CMK (cell line): ENCODE data around the gene RPS6KA2.
"Not testable (repeated sequence)": the region's sequence is repeated elsewhere in the genome, so short reads cannot be mapped to it uniquely, and the experiment has no call there.

ENCODE experiments used
- DNase-seq: peaks from one replicate; pipeline ENCODE4 v3.0.0-alpha.2; 2010; ENCODE audit warnings: low read depth

RPS6KA2 gene

GRCh38 chr6:166635013-166635970 is 8.2 kb upstream of the RPS6KA2 start:
- DNase-seq, result no peak

- DNase-seq, result not testable (repeated sequence)
Observed at GRCh38 chr6:166634581-166634980, 7.5 kb upstream of the RPS6KA2 start.

GRCh38 chr6:166633732-166634535 is 6.9 kb upstream of the RPS6KA2 start:
- no peak for DNase-seq

GRCh38 chr6:166632731-166633130 is 5.7 kb upstream of the RPS6KA2 start:
- DNase-seq, result no peak

- no peak for DNase-seq
Observed at GRCh38 chr6:166630462-166630861, 3.4 kb upstream of the RPS6KA2 start.

GRCh38 chr6:166629628-166630027 is 2.6 kb upstream of the RPS6KA2 start:
- peak; percentile 40 for DNase-seq

GRCh38 chr6:166627875-166628801 is 1.1 kb upstream of the RPS6KA2 start:
- DNase-seq, result peak; percentile 39

GRCh38 chr6:166626177-166627032 is 646 bp downstream of the RPS6KA2 start:
- no peak for DNase-seq

- no peak for DNase-seq
Observed at GRCh38 chr6:166625356-166625755, 1.7 kb downstream of the RPS6KA2 start.

- DNase-seq, result no peak
Observed at GRCh38 chr6:166624275-166624674, 2.8 kb downstream of the RPS6KA2 start.

- DNase-seq, result no peak
Observed at GRCh38 chr6:166623318-166623717, 3.7 kb downstream of the RPS6KA2 start.

GRCh38 chr6:166621114-166621540 is 5.9 kb downstream of the RPS6KA2 start:
- DNase-seq, result no peak

GRCh38 chr6:166620478-166621113 is 6.5 kb downstream of the RPS6KA2 start:
- DNase-seq, result no peak

- DNase-seq, result no peak
Observed at GRCh38 chr6:166619912-166620311, 7.1 kb downstream of the RPS6KA2 start.

GRCh38 chr6:166618866-166619761 is 7.9 kb downstream of the RPS6KA2 start:
- no peak for DNase-seq

- DNase-seq, result no peak
Observed at GRCh38 chr6:166618251-166618650, 8.8 kb downstream of the RPS6KA2 start.

GRCh38 chr6:166617359-166617758 is 9.7 kb downstream of the RPS6KA2 start:
- DNase-seq, result no peak

GRCh38 chr6:166616261-166617238 is 10.5 kb downstream of the RPS6KA2 start:
- no peak for DNase-seq
